ENCODE measurements around the gene SEC23A. TPM values are rescaled to one million over a fixed set of nuclear protein-coding genes. Genes with fewer than 3 reads are reported as not detected.

SEC23A gene
- total and polyA plus RNA-seq, 2 donors (not counting 1 experiment from before 2014, with no cell fraction given) = 13.2 to 52.3 TPM

DNA sequence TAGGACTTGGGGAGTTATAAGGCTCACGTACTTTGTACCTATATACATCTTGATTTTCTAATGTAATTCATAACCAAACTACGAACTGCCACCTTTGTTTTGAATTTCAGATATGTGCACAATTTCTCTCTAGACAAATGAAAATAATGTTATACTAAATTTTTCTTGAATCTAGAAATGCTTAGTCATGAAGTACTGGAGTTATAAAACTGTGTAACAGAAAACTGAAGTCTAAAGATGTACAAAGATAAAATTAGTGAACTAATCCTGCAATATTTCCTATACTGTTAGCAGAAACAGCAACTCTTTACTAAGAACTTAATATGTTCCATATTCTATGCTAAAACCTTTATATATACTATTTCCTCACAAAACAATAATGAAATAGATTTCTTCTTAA is 15.5 kb downstream of the SEC23A start:
- no peak overlapping the region for H3K4me3 Mint-ChIP-seq
- TF ChIP-seq EZH2 (IDR thresholded peaks at IDR 0.05; ENCODE audit: borderline replicate concordance, insufficient read depth, low read depth, low read length, poor library complexity, severe bottlenecking) = no peak
- TF ChIP-seq, protein P1, sequence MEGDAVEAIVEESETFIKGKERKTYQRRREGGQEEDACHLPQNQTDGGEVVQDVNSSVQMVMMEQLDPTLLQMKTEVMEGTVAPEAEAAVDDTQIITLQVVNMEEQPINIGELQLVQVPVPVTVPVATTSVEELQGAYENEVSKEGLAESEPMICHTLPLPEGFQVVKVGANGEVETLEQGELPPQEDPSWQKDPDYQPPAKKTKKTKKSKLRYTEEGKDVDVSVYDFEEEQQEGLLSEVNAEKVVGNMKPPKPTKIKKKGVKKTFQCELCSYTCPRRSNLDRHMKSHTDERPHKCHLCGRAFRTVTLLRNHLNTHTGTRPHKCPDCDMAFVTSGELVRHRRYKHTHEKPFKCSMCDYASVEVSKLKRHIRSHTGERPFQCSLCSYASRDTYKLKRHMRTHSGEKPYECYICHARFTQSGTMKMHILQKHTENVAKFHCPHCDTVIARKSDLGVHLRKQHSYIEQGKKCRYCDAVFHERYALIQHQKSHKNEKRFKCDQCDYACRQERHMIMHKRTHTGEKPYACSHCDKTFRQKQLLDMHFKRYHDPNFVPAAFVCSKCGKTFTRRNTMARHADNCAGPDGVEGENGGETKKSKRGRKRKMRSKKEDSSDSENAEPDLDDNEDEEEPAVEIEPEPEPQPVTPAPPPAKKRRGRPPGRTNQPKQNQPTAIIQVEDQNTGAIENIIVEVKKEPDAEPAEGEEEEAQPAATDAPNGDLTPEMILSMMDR (IDR thresholded peaks at IDR 0.05) = no peak
- Histone ChIP-seq H3K4me2 (replicated peaks; ENCODE audit: low read depth, low read length, poor library complexity, severe bottlenecking) (no peak overlapping the region), H3K4me1 (ENCODE audit: control insufficient read depth in 2 of 2, insufficient read depth in 2 of 2, low read length in 2 of 2) (no peaks in the 10 kb centered on the region), H4K20me1 (ENCODE audit: control insufficient read depth, insufficient read depth, low read length, poor library complexity, severe bottlenecking) (no peaks in the 10 kb centered on the region), H3K27me3 (replicated peaks in 1 of 4; ENCODE audit: control extremely low read depth in 1 of 4, control insufficient read depth in 3 of 4, insufficient read depth in 4 of 4, low read length in 3 of 4) (no peaks in the 10 kb centered on the region), H3K36me3 (replicated peaks in 1 of 2; ENCODE audit: control extremely low read depth in 1 of 2, control insufficient read depth in 1 of 2, extremely low read depth in 1 of 2, insufficient read depth in 2 of 2, low read length in 1 of 2) (peaks cover 19 to 77% of the 10 kb centered on the region in 2 experiments), H3K9me3 (ENCODE audit: control extremely low read depth in 1 of 3, control insufficient read depth in 2 of 3, insufficient read depth in 1 of 3, low read length in 2 of 3) (no peaks in the 10 kb centered on the region), H3K79me2 (ENCODE audit: control insufficient read depth, insufficient read depth, low read length) (no peaks in the 10 kb centered on the region), H3K27ac (ENCODE audit: low read length in 2 of 2) (no peak overlapping the region), H3K9ac (ENCODE audit: low read length) (no peak overlapping the region), H2AFZ (ENCODE audit: insufficient read depth, low read depth, low read length, poor library complexity, severe bottlenecking) (no peak overlapping the region), H3K4me3 (ENCODE audit: control extremely low read depth in 1 of 5, extremely low read depth in 1 of 5, insufficient read depth in 1 of 5, low read depth in 2 of 5, low read length in 4 of 5) (no peak overlapping the region)
- no peaks in the 10 kb centered on the region for H3K9me3 Mint-ChIP-seq (ENCODE audit: insufficient read depth)
- ATAC-seq (ENCODE audit: low read depth) (no peak), DNase-seq (no peak)
- peaks cover 2% of the 10 kb centered on the region for H3K4me1 Mint-ChIP-seq
- no peaks in the 10 kb centered on the region for H3K27me3 Mint-ChIP-seq
- intact Hi-C loops (cut with micrococcal nuclease) = no loop called here
- ChIA-PET CTCF (no interaction called here), POLR2A (no interaction called here)
- H3K27ac Mint-ChIP-seq = no peak overlapping the region
- no CpG with 5 or more reads among the region's 2 CpGs for WGBS (ENCODE audit: insufficient coverage)

DNA sequence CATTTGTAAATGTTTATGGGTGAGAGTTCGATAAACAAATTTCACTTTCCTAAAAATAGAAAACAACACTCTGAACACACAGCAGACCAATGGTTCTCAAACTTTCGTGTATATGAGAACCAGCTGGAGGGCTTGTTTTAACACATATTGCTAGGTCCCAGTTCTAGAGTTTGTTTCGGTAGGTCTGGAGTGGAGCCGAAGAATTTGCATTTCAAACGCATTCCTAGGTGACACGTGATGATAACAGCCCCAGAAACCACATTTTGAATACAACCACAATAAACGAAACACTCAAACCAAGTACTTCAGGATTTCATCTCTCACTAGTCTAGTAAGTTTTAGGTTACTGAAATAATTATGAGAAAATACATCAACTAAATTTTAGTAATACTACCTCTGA is 17.1 kb downstream of the SEC23A start:
- no peak overlapping the region for H2AFZ ChIP-seq (ENCODE audit: insufficient read depth, low read depth, low read length, poor library complexity, severe bottlenecking)
- no peaks in the 10 kb centered on the region for H3K9me3 ChIP-seq (ENCODE audit: control extremely low read depth in 1 of 3, control insufficient read depth in 2 of 3, insufficient read depth in 1 of 3, low read length in 2 of 3)
- H3K79me2 ChIP-seq (ENCODE audit: control insufficient read depth, insufficient read depth, low read length) = no peaks in the 10 kb centered on the region
- ChIA-PET CTCF (interaction anchor here (1.1 kb wide), 1 partner anchor 73 kb away, joined by 3 read pairs; no protein-coding TSS in a partner anchor), POLR2A (no interaction called here)
- Mint-ChIP-seq H3K4me1 (no peaks in the 10 kb centered on the region), H3K27ac (peak overlapping the region; percentile 26), H3K27me3 (no peaks in the 10 kb centered on the region), H3K9me3 (ENCODE audit: insufficient read depth) (no peaks in the 10 kb centered on the region), H3K4me3 (no peak overlapping the region)
- no peak overlapping the region for H3K4me2 ChIP-seq (replicated peaks; ENCODE audit: low read depth, low read length, poor library complexity, severe bottlenecking)
- H3K36me3 ChIP-seq (replicated peaks in 1 of 2; ENCODE audit: control extremely low read depth in 1 of 2, control insufficient read depth in 1 of 2, extremely low read depth in 1 of 2, insufficient read depth in 2 of 2, low read length in 1 of 2) = peaks cover 17 to 67% of the 10 kb centered on the region in 2 experiments
- H4K20me1 ChIP-seq (ENCODE audit: control insufficient read depth, insufficient read depth, low read length, poor library complexity, severe bottlenecking) = no peaks in the 10 kb centered on the region
- WGBS (ENCODE audit: insufficient coverage) = no CpG with 5 or more reads among the region's 7 CpGs
- H3K4me1 ChIP-seq (ENCODE audit: control insufficient read depth in 2 of 2, insufficient read depth in 2 of 2, low read length in 2 of 2) = no peaks in the 10 kb centered on the region
- ATAC-seq (ENCODE audit: low read depth) (no peak), DNase-seq (no peak)
- TF ChIP-seq EZH2 (IDR thresholded peaks at IDR 0.05; ENCODE audit: borderline replicate concordance, insufficient read depth, low read depth, low read length, poor library complexity, severe bottlenecking) = no peak
- TF ChIP-seq, protein P1 (IDR thresholded peaks at IDR 0.05) = no peak
- H3K27ac ChIP-seq (ENCODE audit: low read length in 2 of 2) = no peak overlapping the region
- H3K4me3 ChIP-seq (ENCODE audit: control extremely low read depth in 1 of 5, extremely low read depth in 1 of 5, insufficient read depth in 1 of 5, low read depth in 2 of 5, low read length in 4 of 5) = no peak overlapping the region
- H3K9ac ChIP-seq (ENCODE audit: low read length) = no peak overlapping the region
- H3K27me3 ChIP-seq (replicated peaks in 1 of 4; ENCODE audit: control extremely low read depth in 1 of 4, control insufficient read depth in 3 of 4, insufficient read depth in 4 of 4, low read length in 3 of 4) = no peaks in the 10 kb centered on the region
- intact Hi-C loops (cut with micrococcal nuclease) = no loop called here

Data from B cell (primary cell).